Kidney (tissue), 14 donors: ENCODE measurements around the gene PARK7. TPM values are rescaled to one million over a fixed set of nuclear protein-coding genes. Genes with fewer than 3 reads are reported as not detected.

Source experiments
- DNase-seq, 5 donors: peaks; one replicate each; pipeline ENCODE4 v3.0.0-alpha.2; 2013 to 2020
- FAIRE-seq: peaks from 2 replicates; lab custom pipeline; 2012; peaks lifted over from hg19 to GRCh38; lab: Jason Lieb, UNC
- H3K27ac ChIP-seq, 2 donors: one replicate each; pipeline ENCODE4 v1.7.0; 2013; ENCODE audit warnings: low read depth in 2 of 2, low read length in 2 of 2, inconsistent platforms in 1 of 2
- H3K27me3 ChIP-seq: one replicate; pipeline ENCODE4 v1.7.1; 2013; ENCODE audit warnings: low read length, inconsistent platforms; ENCODE audit not compliant: control insufficient read depth, insufficient read depth
- H3K36me3 ChIP-seq, 3 donors: one replicate each; pipeline versions ENCODE4 v1.7.0 to v1.7.1; 2013; ENCODE audit warnings: low read length in 3 of 3, control low read depth in 1 of 3, inconsistent platforms in 1 of 3; ENCODE audit not compliant: insufficient read depth in 3 of 3, control insufficient read depth in 2 of 3
- H3K4me1 ChIP-seq, 3 donors: one replicate each; pipeline versions ENCODE4 v1.7.0 to v1.7.1; 2013; ENCODE audit warnings: low read length in 3 of 3, inconsistent platforms in 1 of 3, low read depth in 1 of 3; ENCODE audit not compliant: control insufficient read depth in 2 of 3, insufficient read depth in 2 of 3
- H3K4me3 ChIP-seq, 3 donors: one replicate each; pipeline versions ENCODE4 v1.7.0 to v1.8.1; 2013; ENCODE audit warnings: low read length in 3 of 3, control low read depth in 1 of 3, inconsistent platforms in 1 of 3
- H3K9ac ChIP-seq, 3 donors: one replicate each; pipeline versions ENCODE4 v1.7.0 to v1.7.1; 2013; ENCODE audit warnings: low read length in 3 of 3, control low read depth in 1 of 3, inconsistent platforms in 1 of 3
- H3K9me3 ChIP-seq, 3 donors: one replicate each; pipeline versions ENCODE4 v1.7.0 to v1.7.1; 2013; ENCODE audit warnings: low read length in 3 of 3, control low read depth in 1 of 3, inconsistent platforms in 1 of 3; ENCODE audit not compliant: control insufficient read depth in 2 of 3, insufficient read depth in 1 of 3
- CTCF ChIP-seq: IDR thresholded peaks from 3 replicates; pipeline ENCODE4 v1.5.1; 2012; ENCODE audit warnings: mild to moderate bottlenecking, moderate library complexity, borderline replicate concordance; ENCODE audit not compliant: insufficient read depth; ENCODE audit errors: extremely low read depth
- intact Hi-C: fragments of 100-400 bp; cut with DNase I; formaldehyde crosslinking; loops from one replicate; pipeline ENCODE4 v1.11.1; 2022
- polyA plus RNA-seq: library from polyadenylated mRNA; stranded (reverse); fragments of 350-450 nt; fragmentation: Illumina TruSeq; extraction: RNeasy Lipid Tissue Mini Kit (QIAGEN cat#74804); gene quantifications from one replicate; pipeline ENCODE4 v1.2.3, GENCODE V29; 2014; ENCODE audit warnings: low read depth, low replicate concordance; ENCODE audit not compliant: insufficient read depth
- total RNA-seq: library from RNA; stranded (reverse); fragmentation: NEBNext Ultra II Directional; extraction: Animal tissue kit (Norgen Biotek cat#: 25700); gene quantifications from one replicate; pipeline ENCODE4 v1.2.1, GENCODE V29; 2021
- donor health status: control.
- donor health status: control.
- donor health status: control.
- donor health status: control.
- donor health status: control.
- donor health status: DM: yes; HTN: yes; CAD: no.
- donor health status: Normal renal cell carcinoma (clear cell type).

PARK7 gene
- total and polyA plus RNA-seq, 2 donors from 2014 or later, result 239 to 481 TPM

- FAIRE-seq (no peak), DNase-seq (peak in 1 of 5 donors; percentile 59)
- TF ChIP-seq CTCF, result no peak
- Histone ChIP-seq H3K36me3 (peaks cover 10 to 39% (median 24%) of the 10 kb centered on the region in 3 donors), H3K9ac (no peak overlapping the region), H3K4me3 (no peak overlapping the region), H3K27ac (no peak overlapping the region), H3K27me3 (no peaks in the 10 kb centered on the region), H3K9me3 (no peaks in the 10 kb centered on the region), H3K4me1 (peaks cover 0 to 3% (median 0%) of the 10 kb centered on the region in 3 donors)
- intact Hi-C loops, result loop anchor here (10.0 kb wide), 1 partner anchor 329 kb away; the partner anchor contains the start of gene SLC45A1
These were observed 24.5 kb downstream of the PARK7 start for GRCh38 chr1:7985851-7986612.

- no peaks in the 10 kb centered on the region for H3K27me3 ChIP-seq
- H3K36me3 ChIP-seq, result peaks cover 10 to 33% (median 20%) of the 10 kb centered on the region in 3 donors
- no peak for TF ChIP-seq CTCF
- FAIRE-seq, result no peak
- H3K9me3 ChIP-seq, result no peaks in the 10 kb centered on the region
- no peak overlapping the region for H3K4me3 ChIP-seq
- H3K4me1 ChIP-seq, result peaks cover 0 to under 1% (median 0%) of the 10 kb centered on the region in 3 donors
- intact Hi-C loops, result loop anchor here (10.0 kb wide), 1 partner anchor 327 kb away; the partner anchor contains the start of gene SLC45A1
- peak in 1 of 5 donors; percentile 46 for DNase-seq
- H3K9ac ChIP-seq, result no peak overlapping the region
- no peak overlapping the region for H3K27ac ChIP-seq
These were observed 26.0 kb downstream of the PARK7 start for GRCh38 chr1:7987528-7987927.

DNA sequence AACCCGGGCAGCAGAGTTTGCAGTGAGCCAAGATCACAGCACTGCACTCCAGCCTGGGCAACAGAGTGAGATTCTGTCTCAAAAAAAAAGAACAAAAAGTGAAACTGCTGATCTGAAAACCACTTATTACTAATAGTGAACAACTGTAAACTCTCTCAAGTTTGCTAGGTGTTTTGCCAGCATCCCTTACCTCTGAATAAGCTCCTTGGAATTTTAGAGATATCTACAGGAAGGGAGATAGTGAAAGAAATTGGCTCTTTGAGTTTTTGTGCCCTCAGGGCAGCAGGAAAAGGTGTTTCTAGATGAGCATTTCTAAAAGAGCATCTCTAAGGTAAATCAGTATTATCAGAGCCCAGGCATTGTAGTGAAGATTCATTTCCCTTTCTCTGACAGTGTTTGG, 27.1 kb downstream of the PARK7 start:
- no peak for FAIRE-seq

More for the DNA sequence above, 27.1 kb downstream of the PARK7 start:
- Histone ChIP-seq H3K36me3 (peaks cover 6 to 27% (median 16%) of the 10 kb centered on the region in 3 donors), H3K27me3 (no peaks in the 10 kb centered on the region), H3K27ac (no peak overlapping the region), H3K9ac (no peak overlapping the region), H3K9me3 (no peaks in the 10 kb centered on the region), H3K4me1 (no peaks in the 10 kb centered on the region), H3K4me3 (no peak overlapping the region)
- DNase-seq, result no peak
- intact Hi-C loops, result loop anchor here (10.0 kb wide), 1 partner anchor 326 kb away; the partner anchor contains the start of gene SLC45A1
- TF ChIP-seq CTCF, result no peak
